PFSK-1 (cell line): ENCODE results near the gene LSMEM2.

Source experiments
- POLR2AphosphoS5 ChIP-seq: IDR thresholded peaks from 2 replicates; pipeline ENCODE4 v1.6.1; 2012; ENCODE audit warnings: low read depth, mild to moderate bottlenecking, control low read depth, low read length, moderate library complexity
- REST ChIP-seq, 2 experiments: IDR thresholded peaks; 2 replicates each; pipeline versions ENCODE4 v1.6.1 to v1.8.0; 2011 to 2012; ENCODE audit warnings: low read depth in 2 of 2, low read length in 2 of 2, control low read depth in 1 of 2, inconsistent platforms in 1 of 2, mild to moderate bottlenecking in 1 of 2, moderate library complexity in 1 of 2; ENCODE audit not compliant: insufficient read depth in 1 of 2
- TAF1 ChIP-seq: IDR thresholded peaks from 2 replicates; pipeline ENCODE4 v1.6.1; 2012; ENCODE audit warnings: low read length, control low read depth, borderline replicate concordance; ENCODE audit not compliant: insufficient read depth

DNA sequence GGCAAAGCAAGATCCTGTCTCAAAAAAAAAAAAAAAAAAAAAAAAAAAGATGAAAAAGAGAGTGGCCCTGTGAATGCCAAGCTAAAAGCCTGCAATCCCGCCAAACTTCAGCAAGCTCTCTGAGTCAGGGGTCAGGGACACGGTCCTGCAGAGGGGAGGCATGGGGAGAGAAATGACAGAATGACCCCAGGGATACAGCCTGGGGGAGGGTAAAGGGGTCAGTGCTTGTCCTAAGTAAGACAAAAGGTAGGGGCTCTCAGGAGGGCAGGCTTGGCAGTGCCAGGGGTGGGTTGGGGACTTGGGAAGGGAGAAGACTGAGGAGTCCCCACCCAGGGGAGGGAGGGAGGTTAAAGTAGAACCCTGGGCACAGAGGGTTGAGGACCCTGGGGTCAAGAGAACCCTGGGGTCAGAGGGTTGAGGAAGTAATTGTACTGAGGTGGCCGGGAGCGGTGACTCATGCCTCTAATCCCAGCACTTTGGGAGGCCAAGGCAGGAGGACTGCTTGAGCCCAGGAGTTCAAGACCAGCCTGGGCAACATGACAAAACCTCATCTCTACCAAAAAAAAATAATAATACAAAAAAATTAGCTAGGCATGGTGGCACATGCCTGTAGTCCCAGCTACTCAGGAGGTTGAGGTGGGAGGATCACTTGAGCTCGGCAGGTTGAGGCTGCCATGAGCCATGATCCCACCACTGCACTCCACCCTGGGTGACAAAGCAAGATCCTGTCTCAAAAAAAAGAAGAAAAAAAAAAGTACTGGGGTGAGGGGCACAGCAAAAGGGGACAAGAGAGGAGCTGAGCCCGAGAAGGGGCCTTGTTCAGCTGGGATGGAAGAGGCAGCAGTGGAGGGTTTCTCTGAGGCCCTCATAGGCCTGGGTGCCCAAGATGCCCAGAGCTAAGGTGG is 15.2 kb upstream of the LSMEM2 start:
- no peak for TF ChIP-seq TAF1
- TF ChIP-seq REST (IDR thresholded peaks at IDR 0.05; ENCODE audit: insufficient read depth in 1 of 2, low read depth in 2 of 2, low read length in 2 of 2) = no peak
- no peak for TF ChIP-seq POLR2AphosphoS5
